Measurements from ENCODE around the gene B4GALT7.
A peak's percentile ranks its signal among the peaks of the same experiment; 100 is the strongest.
"Not testable (repeated sequence)": the region's sequence is repeated elsewhere in the genome, so short reads cannot be mapped to it uniquely, and the experiment has no call there.

B4GALT7 gene, protein sequence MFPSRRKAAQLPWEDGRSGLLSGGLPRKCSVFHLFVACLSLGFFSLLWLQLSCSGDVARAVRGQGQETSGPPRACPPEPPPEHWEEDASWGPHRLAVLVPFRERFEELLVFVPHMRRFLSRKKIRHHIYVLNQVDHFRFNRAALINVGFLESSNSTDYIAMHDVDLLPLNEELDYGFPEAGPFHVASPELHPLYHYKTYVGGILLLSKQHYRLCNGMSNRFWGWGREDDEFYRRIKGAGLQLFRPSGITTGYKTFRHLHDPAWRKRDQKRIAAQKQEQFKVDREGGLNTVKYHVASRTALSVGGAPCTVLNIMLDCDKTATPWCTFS

DNA sequence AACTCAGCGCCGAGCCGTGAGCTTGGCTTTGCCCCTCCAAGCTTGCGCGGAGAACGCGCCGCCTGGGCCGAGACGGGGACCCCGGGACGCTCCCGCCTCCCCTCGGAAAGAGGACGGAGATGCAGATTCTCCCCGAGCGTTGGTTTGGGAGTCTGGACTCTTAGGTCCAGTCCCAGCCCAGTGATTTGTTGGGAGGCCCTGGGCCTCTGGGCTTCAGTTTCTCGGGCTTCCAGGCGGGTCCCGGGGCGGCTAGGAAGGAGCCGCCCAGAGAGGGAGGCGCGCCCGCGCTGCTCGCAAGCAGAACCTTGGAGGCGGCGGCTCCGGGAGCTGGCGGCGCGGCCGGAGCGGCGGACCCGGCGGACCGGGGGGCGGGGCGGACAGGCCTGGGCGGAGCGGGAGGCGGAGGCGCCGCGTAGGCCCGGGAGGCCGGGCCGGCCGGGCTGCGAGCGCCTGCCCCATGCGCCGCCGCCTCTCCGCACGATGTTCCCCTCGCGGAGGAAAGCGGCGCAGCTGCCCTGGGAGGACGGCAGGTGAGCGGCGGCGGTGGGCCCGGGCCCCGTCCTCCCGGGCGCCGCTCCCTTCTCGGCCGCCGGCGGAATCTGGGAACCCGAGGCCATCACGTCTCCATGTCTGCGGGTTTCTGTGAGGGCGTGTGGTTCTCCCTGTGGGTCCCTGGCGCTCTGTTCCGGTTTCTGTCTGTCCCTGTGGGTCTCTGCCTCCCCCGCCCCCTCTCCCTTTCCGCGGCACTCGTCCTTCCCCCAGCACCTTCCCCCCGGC lies at the start of gene B4GALT7:
Gene B4GALT7, plus strand, starts transcription at position 402 of the 777 bp plus-strand sequence. Its CDS starts 79 bp downstream, at position 481.
- peak; percentile 94 for DNase-seq

DNA sequence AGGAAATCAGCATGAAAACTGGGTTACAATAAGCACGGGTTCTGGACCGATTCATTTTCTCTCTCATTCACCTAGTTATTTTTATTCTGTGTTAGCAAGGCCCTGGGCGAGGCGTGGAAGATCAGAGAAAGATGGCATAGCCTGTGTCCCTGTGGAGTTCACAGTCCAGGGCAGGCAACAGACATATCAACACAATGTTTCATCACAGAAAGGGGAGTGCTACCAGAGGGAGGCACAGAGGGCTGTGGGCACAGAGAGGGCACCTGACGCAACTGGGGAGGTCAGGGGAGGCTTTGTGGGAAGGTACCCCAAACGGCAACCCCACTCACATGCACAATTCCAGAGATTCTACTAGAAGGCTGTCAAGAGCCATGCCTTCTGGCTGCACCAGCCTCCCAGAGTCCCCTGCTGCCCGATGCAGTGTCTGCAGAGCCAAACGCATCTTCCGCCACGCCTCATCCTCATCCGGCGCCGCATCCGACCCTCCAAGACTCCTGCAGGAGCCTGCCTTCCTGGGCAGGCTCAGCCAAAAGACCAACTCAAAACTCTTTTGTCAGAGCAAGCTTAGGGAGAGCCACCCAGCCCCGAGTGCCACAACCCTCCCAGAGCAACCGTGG lies 47.0 kb upstream of the B4GALT7 start:
- DNase-seq, result no peak

DNA sequence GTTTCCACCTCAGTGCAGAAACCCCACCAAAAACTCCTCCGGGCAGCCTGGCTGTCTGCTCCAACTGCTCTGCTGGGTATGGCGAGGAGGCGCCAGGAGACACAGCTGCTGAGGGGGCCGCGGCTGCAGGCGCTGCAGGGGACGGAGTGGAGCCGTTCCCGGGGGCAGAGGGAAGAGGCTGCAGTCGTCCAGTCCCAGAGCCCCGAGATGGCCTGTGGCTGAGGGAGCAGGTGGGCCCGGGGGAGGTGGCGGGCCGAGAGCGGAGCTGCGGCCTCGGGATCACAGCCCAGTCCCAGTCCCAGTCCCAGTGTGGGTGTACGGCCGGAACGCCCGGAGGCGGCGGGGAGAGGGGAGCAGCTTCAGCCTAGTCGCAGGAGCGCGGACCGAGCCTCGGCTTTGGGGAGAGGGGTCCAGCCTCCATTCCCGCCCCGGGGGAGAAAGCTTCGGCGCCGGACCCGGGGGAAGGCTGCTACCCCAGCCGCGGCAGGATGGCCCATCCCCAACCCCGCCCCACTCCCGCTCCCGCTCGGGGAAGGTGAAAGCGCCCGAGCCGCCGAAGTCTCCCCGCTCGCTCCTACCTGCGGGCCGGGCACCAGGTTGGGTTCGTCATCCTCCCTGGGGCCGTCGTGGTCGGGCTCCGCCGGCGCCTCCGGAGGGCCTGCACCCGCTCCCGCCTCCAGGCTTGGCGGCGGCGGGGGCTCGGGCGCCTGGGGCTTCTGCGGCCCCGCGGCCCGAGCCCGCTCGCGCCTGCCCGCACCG lies 46.1 kb upstream of the B4GALT7 start:
- peak; percentile 82 for DNase-seq

DNA sequence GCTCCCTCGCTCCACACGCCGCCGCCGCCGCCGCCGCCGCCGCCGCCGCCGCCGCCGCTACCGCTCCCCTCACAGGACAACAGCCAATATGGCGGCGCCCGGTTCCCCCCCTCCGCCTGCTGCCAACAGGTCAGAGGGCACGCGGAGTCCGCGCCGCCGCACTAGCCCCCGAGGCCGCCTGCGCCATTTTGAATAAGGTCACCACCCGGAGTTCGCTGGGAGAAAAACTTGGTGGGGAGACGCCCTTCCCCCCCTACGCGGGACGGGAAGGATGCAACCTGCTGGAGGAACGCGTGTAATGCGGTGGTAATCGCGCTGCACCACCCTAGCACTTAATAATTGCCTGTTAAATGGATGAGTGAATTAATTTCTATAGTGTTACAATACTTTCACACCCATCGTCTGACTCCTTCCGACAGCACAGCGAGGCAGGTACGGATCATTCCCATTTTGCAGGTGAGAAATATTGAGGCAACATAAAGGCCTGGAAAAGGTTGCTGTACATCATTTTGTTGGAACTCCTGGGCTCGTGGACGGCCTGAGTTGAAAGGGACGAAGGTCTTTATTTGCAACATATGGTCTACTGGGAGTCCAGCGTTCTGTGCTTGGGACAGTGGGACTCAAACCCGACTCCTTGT lies 45.3 kb upstream of the B4GALT7 start, which contains the start of gene FAM193B:
Gene FAM193B, minus strand, starts transcription at position 90 of the 638 bp plus-strand sequence. CDS start 105 bp downstream, outside the sequence.
- DNase-seq, result peak; percentile 98

DNA sequence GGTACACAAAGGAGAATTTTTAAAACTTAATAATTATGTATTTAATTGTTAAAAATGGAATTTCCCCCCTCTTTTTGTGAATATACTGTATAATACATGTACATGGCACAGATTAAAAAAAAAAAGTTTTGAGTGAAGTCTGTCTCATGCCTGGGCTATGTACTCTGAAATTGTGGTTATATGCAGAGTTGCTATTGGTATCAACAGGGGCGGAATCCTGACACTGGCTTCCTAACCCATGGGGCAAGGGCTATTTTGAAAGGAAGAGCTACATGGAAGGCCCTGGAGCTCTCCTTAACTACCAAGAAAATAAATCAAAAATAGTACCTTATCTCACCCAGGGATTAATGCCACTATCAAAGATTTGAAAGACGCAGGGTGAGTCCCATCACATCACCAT lies 44.7 kb upstream of the B4GALT7 start:
- DNase-seq, result no peak

DNA sequence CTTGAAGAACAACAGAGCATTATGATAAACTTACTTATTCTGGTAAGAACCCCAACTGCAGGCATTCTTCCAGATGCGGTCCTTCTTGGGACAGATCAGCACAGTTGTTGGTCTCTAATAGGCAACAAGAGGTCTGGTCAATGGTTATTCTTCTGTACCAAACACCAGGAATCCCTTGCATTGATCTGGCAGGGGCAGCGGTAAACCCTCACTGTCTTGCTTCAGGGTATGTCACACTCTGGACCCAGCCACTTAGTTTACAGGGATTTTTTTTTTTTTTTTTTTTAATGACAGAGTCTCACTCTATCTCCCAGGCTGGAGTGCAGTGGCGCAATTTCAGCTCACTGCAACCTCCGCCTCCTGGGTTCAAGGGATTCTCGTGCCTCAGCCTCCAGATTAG lies 44.3 kb upstream of the B4GALT7 start:
- DNase-seq, result no peak

DNA sequence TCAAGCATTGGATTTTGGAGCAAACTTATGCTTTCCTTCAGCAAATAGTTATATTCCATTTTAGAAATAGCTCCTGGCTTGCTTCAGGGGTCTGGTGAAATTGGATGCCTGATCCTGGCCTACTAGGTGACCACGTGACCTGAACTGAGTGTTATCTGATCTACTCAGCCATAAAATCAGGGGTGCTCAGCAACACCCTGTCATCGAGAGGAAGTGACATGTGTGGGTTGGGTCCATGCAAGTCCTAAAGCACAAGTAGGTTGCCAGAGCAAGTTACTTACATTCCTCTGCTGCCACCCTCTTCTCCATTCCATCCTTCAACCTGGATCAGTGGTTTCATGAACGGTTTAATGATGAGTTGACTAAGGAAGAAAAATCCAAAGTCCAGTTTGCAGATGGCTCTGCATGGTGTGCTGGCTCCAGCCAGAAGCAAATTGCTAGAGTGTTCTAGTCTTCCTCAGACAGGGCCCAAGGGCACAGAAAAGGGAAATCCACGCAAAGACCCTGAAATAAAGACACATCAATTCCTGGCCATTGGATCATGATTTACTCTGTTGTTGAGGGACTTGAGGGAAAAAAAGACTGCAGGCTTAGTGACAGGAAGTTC lies 42.8 kb upstream of the B4GALT7 start:
- DNase-seq, result no peak

DNA sequence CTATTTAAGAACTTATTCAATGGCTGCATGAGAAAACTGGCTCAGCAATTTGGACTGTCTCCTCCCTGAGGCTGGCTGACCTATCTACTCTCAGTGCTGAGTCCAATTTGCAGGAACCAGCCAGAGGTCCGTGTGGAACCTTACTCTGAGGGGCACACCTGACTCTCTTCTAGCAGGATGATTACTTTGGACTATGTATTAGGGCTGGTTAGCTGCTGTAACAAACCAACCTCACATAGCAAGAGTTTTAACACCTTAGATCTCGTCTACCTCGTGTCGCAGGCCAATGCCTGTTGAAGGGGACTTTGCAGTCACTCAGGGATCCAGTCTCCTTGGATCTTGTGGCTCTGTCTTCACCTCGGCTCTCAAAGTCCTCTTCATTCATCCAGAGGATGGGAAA lies 42.1 kb upstream of the B4GALT7 start:
- no peak for DNase-seq

DNA sequence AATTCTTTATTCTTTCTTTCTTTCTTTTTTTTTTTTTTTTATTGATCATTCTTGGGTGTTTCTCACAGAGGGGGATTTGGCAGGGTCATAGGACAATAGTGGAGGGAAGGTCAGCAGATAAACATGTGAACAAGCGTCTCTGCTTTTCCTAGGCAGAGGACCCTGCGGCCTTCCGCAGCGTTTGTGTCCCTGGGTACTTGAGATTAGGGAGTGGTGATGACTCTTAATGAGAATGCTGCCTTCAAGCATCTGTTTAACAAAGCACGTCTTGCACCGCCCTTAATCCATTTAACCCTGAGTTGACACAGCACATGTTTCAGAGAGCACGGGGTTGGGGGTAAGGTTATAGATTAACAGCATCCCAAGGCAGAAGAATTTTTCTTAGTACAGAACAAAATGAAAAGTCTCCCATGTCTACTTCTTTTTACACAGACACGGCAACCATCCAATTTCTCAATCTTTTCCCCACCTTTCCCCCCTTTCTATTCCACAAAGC lies 40.4 kb upstream of the B4GALT7 start:
- not testable (repeated sequence) for DNase-seq

DNA sequence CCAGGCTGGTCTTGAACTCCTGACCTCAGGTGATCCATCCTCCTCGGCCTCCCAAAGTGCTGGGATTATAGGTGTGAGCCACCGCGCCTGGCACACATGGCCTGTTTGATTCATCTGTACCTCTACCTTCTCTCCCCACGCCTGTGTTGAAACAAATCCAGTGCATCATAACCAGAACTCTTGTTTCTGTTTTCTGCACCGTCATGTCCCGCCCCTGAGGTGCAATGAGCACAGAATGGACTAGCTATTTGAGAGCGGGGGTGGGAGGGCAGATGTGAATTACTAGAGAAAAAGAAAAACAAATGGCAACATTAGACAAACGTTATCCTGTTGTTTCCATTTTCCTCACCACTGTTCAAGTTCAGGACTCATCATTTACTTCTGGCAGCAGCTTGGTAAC lies 34.9 kb upstream of the B4GALT7 start:
- no peak for DNase-seq

DNA sequence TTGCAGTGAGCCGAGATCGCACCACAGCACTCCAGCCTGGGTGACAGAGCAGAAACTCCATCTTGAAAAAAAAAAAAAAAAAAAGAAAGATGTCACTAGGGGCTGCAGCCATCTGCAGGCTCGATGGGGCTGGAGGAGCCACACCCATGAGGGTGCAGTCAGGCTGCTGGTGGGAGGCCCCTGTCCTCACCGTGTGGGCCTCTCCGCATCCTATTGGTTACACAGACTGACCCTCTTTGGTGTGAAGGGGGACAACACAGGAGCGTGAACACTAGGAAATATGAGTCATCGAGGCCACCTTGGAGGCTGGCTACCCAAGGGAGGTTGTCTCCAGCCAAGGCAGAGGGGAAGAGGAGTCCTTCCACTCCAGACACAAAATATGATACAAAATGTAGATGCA lies 31.6 kb upstream of the B4GALT7 start:
- no peak for DNase-seq

DNA sequence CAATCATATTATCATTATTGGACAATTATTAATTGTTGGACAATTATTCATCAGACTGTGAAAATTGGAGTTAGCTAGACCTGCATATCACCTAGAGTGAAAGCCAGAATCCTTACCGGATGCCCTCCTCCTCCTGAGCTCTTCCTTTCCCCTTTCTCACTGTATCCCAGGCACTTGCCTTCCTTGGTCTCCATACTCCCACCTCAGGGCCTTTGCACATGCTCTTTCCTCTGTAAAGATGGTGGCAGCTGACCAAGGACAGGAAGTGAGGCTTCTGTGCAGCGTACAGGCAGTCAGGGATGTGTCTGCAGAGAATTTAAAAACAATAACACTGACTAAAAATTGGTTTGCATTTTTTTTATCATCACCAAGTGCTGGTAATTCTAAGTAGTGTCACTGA lies 30.0 kb upstream of the B4GALT7 start:
- no peak for DNase-seq

DNA sequence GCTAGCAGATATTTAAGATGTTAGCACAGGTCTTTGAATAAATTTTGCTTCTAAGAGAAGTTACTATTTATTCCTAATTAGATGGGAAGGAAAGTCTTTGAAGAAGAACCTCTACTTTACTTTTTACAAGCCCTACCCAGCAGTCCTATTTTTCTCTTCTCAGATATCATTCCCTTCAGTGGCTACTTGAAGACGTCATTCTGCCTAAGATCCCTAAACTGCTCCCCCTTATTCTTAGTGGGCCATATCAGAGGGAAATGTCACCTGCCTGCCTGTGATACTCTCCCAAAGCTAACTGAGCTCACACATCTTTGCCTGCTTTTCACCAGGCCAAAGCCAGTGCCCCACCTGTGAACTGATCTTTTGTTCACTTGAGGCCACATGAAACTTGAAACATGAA lies 24.4 kb upstream of the B4GALT7 start:
- no peak for DNase-seq

DNA sequence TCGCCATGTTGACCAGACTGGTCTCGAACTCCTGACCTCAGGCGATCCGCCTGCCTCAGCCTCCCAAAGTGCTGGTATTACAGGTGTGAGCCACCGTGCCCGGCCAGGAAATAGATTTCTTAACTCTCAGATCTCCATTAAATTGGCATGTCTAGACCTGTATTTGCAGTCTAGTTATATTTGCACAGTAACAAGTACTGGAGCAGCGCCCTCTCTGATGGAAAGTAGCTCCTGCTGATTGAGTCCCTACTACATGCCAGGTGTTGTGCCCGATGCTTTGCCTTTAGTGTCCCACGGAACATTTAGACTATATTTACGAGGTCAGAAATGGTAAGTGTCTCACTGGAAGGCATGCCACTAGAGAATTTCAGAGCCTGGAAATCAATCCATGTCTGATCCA lies 23.8 kb upstream of the B4GALT7 start:
- no peak for DNase-seq

DNA sequence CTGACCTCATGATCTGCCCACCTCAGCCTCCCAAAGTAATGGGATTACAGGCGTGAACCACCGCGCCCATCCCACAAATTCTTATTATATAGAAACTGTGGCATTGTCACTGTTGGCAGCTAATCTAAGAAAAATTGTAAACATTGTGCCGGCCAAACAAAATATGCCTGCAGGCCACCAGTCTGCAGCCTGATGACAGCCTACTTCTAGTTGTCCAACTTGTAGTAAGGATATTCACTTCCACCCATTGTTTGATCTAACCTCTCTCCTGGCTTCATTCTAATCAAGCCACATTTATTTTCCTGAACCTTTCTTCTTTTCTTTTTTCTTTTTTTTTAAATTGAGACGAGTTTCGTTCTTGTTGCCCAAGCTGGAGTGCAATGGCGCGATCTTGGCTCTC lies 21.6 kb upstream of the B4GALT7 start:
- DNase-seq, result no peak

DNA sequence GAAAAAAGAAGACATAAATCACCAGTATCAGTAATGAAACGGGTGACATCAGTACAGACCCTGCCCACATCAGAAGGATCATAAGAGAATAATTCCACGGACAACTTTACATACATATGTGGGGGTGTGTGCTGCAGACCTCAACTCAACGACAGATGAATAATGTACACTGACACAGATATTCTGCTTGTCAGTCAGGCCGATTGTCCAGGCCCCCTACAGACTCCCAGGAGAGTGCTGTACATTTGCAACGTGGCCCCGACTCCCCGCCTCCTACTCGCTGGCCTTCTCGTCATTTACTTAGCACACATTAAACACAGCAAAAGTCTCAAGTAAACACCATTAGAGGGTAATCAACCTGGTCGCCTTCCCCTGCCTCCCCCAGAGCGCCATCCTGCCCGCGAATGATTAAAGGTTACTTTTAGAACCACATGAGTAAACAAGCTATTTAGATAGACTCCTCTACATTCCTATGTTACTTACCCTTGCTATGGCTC lies 11.5 kb upstream of the B4GALT7 start:
- DNase-seq, result no peak

DNA sequence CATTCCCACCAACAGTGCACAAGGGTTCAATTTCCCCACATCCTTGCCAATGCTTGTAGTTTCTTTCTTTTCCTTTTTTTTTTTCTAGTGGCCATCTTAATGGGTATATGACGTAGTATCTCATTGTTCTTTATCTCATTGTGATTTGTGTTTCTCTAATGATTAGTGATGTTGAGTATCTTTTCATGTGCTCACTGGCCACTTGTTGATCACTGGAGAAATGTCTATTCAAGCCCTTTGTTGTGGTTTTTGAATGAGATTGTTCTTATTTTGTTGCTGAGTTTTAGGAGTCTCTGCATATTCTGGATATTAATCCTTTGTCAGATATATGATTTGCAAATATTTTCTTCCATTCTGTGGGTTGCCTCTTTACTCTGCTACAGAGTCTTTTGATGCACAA lies 9.5 kb upstream of the B4GALT7 start:
- DNase-seq, result no peak

DNA sequence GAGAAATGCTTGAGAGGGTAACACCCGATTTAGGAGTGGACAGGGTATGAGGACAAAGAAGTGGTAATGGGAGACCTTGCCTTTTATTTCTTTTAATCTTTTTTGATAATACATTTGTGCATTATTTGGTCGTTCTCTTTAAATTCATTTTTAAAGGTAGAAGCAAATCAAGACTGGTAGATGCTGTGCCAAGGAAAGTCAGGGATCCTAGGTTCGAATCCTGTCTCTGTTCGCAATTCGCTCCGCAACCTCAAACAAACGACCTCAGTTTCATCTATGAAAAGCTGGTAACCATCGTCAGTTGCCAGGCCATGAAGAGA lies 8.3 kb upstream of the B4GALT7 start:
- no peak for DNase-seq

DNA sequence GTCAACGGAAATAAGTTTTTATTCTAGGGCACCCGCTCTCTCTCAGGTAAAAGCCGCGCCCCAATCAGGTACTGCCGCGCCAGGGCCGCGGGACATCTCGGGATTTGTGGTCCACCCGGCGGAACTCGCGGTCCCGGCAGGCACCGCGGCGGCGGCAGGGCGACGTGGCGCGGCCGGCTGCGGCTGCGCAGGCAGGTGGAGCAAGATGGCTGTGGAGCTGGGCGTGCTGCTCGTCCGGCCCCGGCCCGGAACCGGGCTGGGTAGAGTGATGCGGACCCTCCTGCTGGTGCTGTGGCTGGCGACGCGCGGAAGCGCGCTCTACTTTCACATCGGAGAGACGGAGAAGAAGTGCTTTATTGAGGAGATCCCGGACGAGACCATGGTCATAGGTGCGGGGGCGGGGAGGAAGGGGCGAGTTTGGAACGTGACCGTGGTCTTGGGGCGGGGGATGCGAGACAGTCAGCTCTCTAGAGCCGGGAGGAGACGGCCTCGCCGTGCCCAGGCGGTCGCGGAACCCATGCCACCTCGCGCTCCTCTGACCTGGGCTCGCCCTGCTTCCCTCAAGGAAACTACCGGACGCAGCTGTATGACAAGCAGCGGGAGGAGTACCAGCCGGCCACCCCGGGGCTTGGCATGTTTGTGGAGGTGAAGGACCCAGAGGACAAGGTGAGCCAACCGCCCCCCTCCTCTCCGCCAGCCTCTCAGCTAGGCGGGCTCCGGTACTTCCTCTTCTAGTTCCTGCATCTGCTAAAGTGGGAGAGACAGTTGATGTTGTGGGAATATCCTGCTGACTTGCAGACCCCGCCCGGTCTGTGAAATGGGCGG lies 7.7 kb upstream of the B4GALT7 start, which contains the start of gene TMED9:
Gene TMED9, plus strand, starts transcription at position 194 of the 825 bp plus-strand sequence. Its CDS starts 12 bp downstream, at position 206.
- DNase-seq, result peak; percentile 96

DNA sequence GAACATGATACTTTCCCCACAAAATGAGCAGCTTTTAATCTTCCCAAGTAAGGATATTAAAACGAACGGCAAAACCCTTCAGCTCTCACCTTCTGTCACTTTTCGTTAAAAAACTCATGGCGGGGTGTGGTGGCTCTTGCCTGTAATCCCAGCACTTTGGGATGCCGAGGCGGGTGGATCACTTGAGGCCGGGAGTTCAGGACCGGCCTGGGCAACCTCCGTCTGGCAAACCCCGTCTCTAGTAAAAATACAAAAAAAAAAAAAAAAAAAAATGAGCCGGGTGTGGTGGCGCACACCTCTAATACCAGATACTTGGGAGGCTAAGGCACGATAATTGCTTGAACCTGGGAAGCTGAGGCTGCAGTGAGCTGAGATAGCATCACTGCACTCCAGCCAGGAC lies 7.0 kb upstream of the B4GALT7 start:
- DNase-seq, result no peak

DNA sequence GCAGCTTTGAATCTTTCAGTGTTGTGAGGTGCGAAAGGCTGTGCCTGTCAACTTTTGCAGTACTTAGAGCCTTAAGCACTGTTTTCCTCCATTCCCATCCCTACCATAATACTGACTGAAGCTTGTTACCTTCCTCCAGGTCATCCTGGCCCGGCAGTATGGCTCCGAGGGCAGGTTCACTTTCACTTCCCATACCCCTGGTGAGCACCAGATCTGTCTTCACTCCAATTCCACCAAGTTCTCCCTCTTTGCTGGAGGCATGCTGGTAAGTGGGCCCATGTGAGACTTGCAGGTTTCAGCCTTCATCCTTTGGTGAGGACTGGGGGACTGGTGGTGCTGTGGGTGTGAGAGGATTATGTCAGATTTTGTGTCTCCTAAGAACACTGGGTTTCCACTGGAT lies 6.4 kb upstream of the B4GALT7 start:
- no peak for DNase-seq
